ENCODE results near the gene WDFY2.
A peak's percentile ranks its signal among the peaks of the same experiment; 100 is the strongest.

The WDFY2 gene

DNA sequence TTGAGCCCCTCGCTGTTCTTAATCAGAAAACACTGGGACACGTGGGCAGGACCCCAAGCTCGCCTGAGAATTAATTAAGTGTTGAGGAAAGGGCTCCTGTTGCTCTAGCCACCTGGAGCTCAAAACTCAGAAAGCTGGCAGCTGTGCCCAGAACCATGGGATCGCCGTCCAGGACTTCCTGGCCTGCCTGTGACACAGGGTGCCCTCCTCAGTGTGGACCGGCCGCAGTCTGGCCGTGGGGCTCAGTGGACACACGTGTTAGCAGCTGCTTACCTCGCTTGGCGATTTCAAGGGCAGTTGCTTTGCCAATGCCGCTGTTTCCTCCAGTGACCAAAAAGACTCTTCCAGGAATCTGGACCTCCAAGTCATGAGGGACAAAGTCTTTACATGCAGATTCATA is 215.0 kb downstream of the WDFY2 start:
- H3K4me3 ChIP-seq (ENCODE audit: low read length in 2 of 2), result no peak overlapping the region
- no peaks in the 10 kb centered on the region for H3K27me3 ChIP-seq (ENCODE audit: control insufficient read depth in 1 of 2, insufficient read depth in 2 of 2, low read length in 2 of 2)
- peaks cover 38% of the 10 kb centered on the region for H3K4me1 ChIP-seq (ENCODE audit: control insufficient read depth, insufficient read depth, low read length)
- no peaks in the 10 kb centered on the region for H3K9me3 ChIP-seq (ENCODE audit: control insufficient read depth in 2 of 2, low read length in 2 of 2)
- H3K27ac ChIP-seq (ENCODE audit: low read length), result no peak overlapping the region
- no peak overlapping the region for H3K9ac ChIP-seq (ENCODE audit: low read length in 2 of 2)
- H3K36me3 ChIP-seq (ENCODE audit: control insufficient read depth in 2 of 2, insufficient read depth in 2 of 2, low read length in 2 of 2), result peaks cover 10 to 18% of the 10 kb centered on the region in 2 donors

- Histone ChIP-seq H3K4me3 (ENCODE audit: low read length in 2 of 2) (peak overlapping the region in 1 of 2 donors; percentile 40), H3K9ac (ENCODE audit: low read length in 2 of 2) (peak overlapping the region in 1 of 2 donors; percentile 47), H3K27ac (ENCODE audit: low read length) (peak overlapping the region; percentile 97), H3K36me3 (ENCODE audit: control insufficient read depth in 2 of 2, insufficient read depth in 2 of 2, low read length in 2 of 2) (peaks cover 10 to 18% of the 10 kb centered on the region in 2 donors), H3K27me3 (ENCODE audit: control insufficient read depth in 1 of 2, insufficient read depth in 2 of 2, low read length in 2 of 2) (no peaks in the 10 kb centered on the region), H3K4me1 (ENCODE audit: control insufficient read depth, insufficient read depth, low read length) (peaks cover 50% of the 10 kb centered on the region), H3K9me3 (ENCODE audit: control insufficient read depth in 2 of 2, low read length in 2 of 2) (no peaks in the 10 kb centered on the region)
Observed at GRCh38 chr13:51800486-51800885, 216.2 kb downstream of the WDFY2 start.

GRCh38 chr13:51801631-51802099 is 217.4 kb downstream of the WDFY2 start:
- Histone ChIP-seq H3K4me3 (ENCODE audit: low read length in 2 of 2) (peak overlapping the region in 1 of 2 donors; percentile 47), H3K4me1 (ENCODE audit: control insufficient read depth, insufficient read depth, low read length) (peaks cover 52% of the 10 kb centered on the region), H3K9ac (ENCODE audit: low read length in 2 of 2) (peak overlapping the region; percentile 7 to 42), H3K27ac (ENCODE audit: low read length) (peak overlapping the region; percentile 97), H3K36me3 (ENCODE audit: control insufficient read depth in 2 of 2, insufficient read depth in 2 of 2, low read length in 2 of 2) (peaks cover 6 to 16% of the 10 kb centered on the region in 2 donors), H3K27me3 (ENCODE audit: control insufficient read depth in 1 of 2, insufficient read depth in 2 of 2, low read length in 2 of 2) (no peaks in the 10 kb centered on the region), H3K9me3 (ENCODE audit: control insufficient read depth in 2 of 2, low read length in 2 of 2) (no peaks in the 10 kb centered on the region)

GRCh38 chr13:51802631-51803418 is 218.6 kb downstream of the WDFY2 start:
- H3K36me3 ChIP-seq (ENCODE audit: control insufficient read depth in 2 of 2, insufficient read depth in 2 of 2, low read length in 2 of 2), result peaks cover 0 to 8% of the 10 kb centered on the region in 2 donors
- peak overlapping the region; percentile 97 for H3K27ac ChIP-seq (ENCODE audit: low read length)
- H3K9me3 ChIP-seq (ENCODE audit: control insufficient read depth in 2 of 2, low read length in 2 of 2), result no peaks in the 10 kb centered on the region
- peak overlapping the region; percentile 73 to 87 for H3K4me3 ChIP-seq (ENCODE audit: low read length in 2 of 2)
- no peaks in the 10 kb centered on the region for H3K27me3 ChIP-seq (ENCODE audit: control insufficient read depth in 1 of 2, insufficient read depth in 2 of 2, low read length in 2 of 2)
- H3K4me1 ChIP-seq (ENCODE audit: control insufficient read depth, insufficient read depth, low read length), result peaks cover 52% of the 10 kb centered on the region
- H3K9ac ChIP-seq (ENCODE audit: low read length in 2 of 2), result peak overlapping the region; percentile 92 to 97

DNA sequence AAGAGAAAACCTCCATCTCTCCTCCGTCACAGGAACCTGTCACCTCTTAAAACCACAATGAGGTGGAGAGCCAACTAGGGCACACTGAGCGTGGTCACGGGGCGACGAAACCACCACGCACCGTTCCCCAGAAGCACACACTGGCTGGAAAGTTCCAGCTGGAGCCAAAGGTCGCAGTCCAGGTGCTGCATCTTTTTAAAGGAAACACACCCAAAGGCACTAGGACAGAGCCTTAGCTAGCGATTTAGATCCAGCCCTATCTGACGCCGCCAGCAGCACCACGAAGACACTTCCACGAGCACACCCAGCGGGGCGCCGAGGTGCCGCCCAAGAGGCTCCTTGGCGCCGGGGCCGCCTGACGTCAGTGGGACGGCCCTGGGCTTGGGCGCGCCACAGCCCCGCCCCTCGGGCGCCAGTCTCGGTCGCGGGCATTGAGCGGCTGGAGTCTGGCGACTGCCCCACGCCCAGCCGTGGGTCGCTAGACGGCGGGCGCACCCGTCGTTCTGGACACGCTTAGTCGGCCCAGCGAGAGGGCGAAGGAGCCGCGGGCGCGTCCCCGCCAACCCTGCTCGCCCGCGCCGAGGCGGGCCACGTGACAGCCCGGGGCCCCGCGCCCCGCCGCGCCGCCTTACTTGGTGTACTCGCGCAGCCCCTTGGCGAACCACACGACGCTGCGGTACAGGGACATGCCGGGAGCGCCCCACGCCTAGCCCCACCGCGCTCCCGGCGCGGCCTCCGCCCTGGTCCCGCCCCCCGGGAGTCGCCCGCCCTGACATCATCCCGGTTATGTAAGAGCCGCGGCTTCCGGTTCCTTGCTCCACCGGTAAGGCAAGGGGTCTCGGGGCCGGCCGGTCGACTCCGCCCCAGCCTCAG is 219.4 kb downstream of the WDFY2 start, which contains the start of gene DHRS12:
Gene DHRS12, minus strand, starts transcription at position 742 of the 873 bp plus-strand sequence. CDS start 4,504 bp downstream, outside the sequence.
- peak within 1 kb of the TSS; percentile 92 to 97 for H3K9ac ChIP-seq (ENCODE audit: low read length in 2 of 2)
- no peaks in the 10 kb centered on the region for H3K9me3 ChIP-seq (ENCODE audit: control insufficient read depth in 2 of 2, low read length in 2 of 2)
- peaks cover 0 to 3% of the 10 kb centered on the region in 2 donors for H3K36me3 ChIP-seq (ENCODE audit: control insufficient read depth in 2 of 2, insufficient read depth in 2 of 2, low read length in 2 of 2)
- H3K4me3 ChIP-seq (ENCODE audit: low read length in 2 of 2), result peak within 1 kb of the TSS; percentile 73 to 87
- no peaks in the 10 kb centered on the region for H3K27me3 ChIP-seq (ENCODE audit: control insufficient read depth in 1 of 2, insufficient read depth in 2 of 2, low read length in 2 of 2)
- peaks cover 52% of the 10 kb centered on the region for H3K4me1 ChIP-seq (ENCODE audit: control insufficient read depth, insufficient read depth, low read length)
- H3K27ac ChIP-seq (ENCODE audit: low read length), result peak within 1 kb of the TSS; percentile 97

GRCh38 chr13:51804295-51805172 is 220.3 kb downstream of the WDFY2 start:
- H3K4me1 ChIP-seq (ENCODE audit: control insufficient read depth, insufficient read depth, low read length), result peaks cover 52% of the 10 kb centered on the region
- H3K9ac ChIP-seq (ENCODE audit: low read length in 2 of 2), result peak overlapping the region; percentile 92 to 97
- no peaks in the 10 kb centered on the region for H3K27me3 ChIP-seq (ENCODE audit: control insufficient read depth in 1 of 2, insufficient read depth in 2 of 2, low read length in 2 of 2)

GRCh38 chr13:51805313-51805712 is 221.1 kb downstream of the WDFY2 start:
- Histone ChIP-seq H3K9ac (ENCODE audit: low read length in 2 of 2) (peak overlapping the region; percentile 92 to 97), H3K4me1 (ENCODE audit: control insufficient read depth, insufficient read depth, low read length) (peaks cover 48% of the 10 kb centered on the region), H3K27ac (ENCODE audit: low read length) (peak overlapping the region; percentile 97), H3K4me3 (ENCODE audit: low read length in 2 of 2) (peak overlapping the region; percentile 73 to 87), H3K36me3 (ENCODE audit: control insufficient read depth in 2 of 2, insufficient read depth in 2 of 2, low read length in 2 of 2) (no peaks in the 10 kb centered on the region), H3K27me3 (ENCODE audit: control insufficient read depth in 1 of 2, insufficient read depth in 2 of 2, low read length in 2 of 2) (no peaks in the 10 kb centered on the region), H3K9me3 (ENCODE audit: control insufficient read depth in 2 of 2, low read length in 2 of 2) (no peaks in the 10 kb centered on the region)

More at GRCh38 chr13:51804295-51805172, 220.3 kb downstream of the WDFY2 start:
- Histone ChIP-seq H3K27ac (ENCODE audit: low read length) (peak overlapping the region; percentile 97), H3K36me3 (ENCODE audit: control insufficient read depth in 2 of 2, insufficient read depth in 2 of 2, low read length in 2 of 2) (no peaks in the 10 kb centered on the region), H3K4me3 (ENCODE audit: low read length in 2 of 2) (peak overlapping the region; percentile 73 to 87), H3K9me3 (ENCODE audit: control insufficient read depth in 2 of 2, low read length in 2 of 2) (no peaks in the 10 kb centered on the region)

GRCh38 chr13:51805925-51806324 is 221.7 kb downstream of the WDFY2 start:
- no peak overlapping the region for H3K4me3 ChIP-seq (ENCODE audit: low read length in 2 of 2)
- no peaks in the 10 kb centered on the region for H3K27me3 ChIP-seq (ENCODE audit: control insufficient read depth in 1 of 2, insufficient read depth in 2 of 2, low read length in 2 of 2)
- no peaks in the 10 kb centered on the region for H3K9me3 ChIP-seq (ENCODE audit: control insufficient read depth in 2 of 2, low read length in 2 of 2)
- peaks cover 42% of the 10 kb centered on the region for H3K4me1 ChIP-seq (ENCODE audit: control insufficient read depth, insufficient read depth, low read length)
- H3K36me3 ChIP-seq (ENCODE audit: control insufficient read depth in 2 of 2, insufficient read depth in 2 of 2, low read length in 2 of 2), result no peaks in the 10 kb centered on the region
- peak overlapping the region; percentile 97 for H3K27ac ChIP-seq (ENCODE audit: low read length)
- no peak overlapping the region for H3K9ac ChIP-seq (ENCODE audit: low read length in 2 of 2)

- Histone ChIP-seq H3K27me3 (ENCODE audit: control insufficient read depth in 1 of 2, insufficient read depth in 2 of 2, low read length in 2 of 2) (no peaks in the 10 kb centered on the region), H3K4me3 (ENCODE audit: low read length in 2 of 2) (no peak overlapping the region), H3K9ac (ENCODE audit: low read length in 2 of 2) (no peak overlapping the region), H3K9me3 (ENCODE audit: control insufficient read depth in 2 of 2, low read length in 2 of 2) (no peaks in the 10 kb centered on the region), H3K36me3 (ENCODE audit: control insufficient read depth in 2 of 2, insufficient read depth in 2 of 2, low read length in 2 of 2) (no peaks in the 10 kb centered on the region), H3K4me1 (ENCODE audit: control insufficient read depth, insufficient read depth, low read length) (peaks cover 36% of the 10 kb centered on the region), H3K27ac (ENCODE audit: low read length) (no peak overlapping the region)
Observed at GRCh38 chr13:51806566-51806965, 222.3 kb downstream of the WDFY2 start.

DNA sequence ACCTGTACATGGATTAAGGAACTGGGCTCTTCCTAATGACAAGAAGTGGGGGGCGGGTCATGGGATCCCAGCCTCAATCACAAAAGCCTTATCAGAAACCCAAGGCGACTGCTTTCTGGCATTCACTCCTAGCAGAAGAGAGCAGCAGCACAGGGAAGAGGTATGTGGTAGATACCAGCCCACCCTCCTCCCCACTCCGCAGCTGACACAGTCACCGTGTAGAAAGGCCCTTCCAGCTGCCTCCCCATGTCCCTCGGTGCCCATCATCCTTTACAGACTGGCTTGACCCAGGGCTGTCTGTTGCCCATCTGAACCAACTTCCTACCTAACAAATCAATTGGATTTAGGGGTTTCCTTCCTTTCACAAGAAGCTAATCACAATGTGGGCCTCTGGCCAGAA is 222.8 kb downstream of the WDFY2 start:
- Histone ChIP-seq H3K36me3 (ENCODE audit: control insufficient read depth in 2 of 2, insufficient read depth in 2 of 2, low read length in 2 of 2) (no peaks in the 10 kb centered on the region), H3K9me3 (ENCODE audit: control insufficient read depth in 2 of 2, low read length in 2 of 2) (no peaks in the 10 kb centered on the region), H3K27me3 (ENCODE audit: control insufficient read depth in 1 of 2, insufficient read depth in 2 of 2, low read length in 2 of 2) (no peaks in the 10 kb centered on the region), H3K4me1 (ENCODE audit: control insufficient read depth, insufficient read depth, low read length) (peaks cover 32% of the 10 kb centered on the region), H3K9ac (ENCODE audit: low read length in 2 of 2) (no peak overlapping the region), H3K27ac (ENCODE audit: low read length) (no peak overlapping the region), H3K4me3 (ENCODE audit: low read length in 2 of 2) (no peak overlapping the region)
